Measurements from ENCODE around the gene FAAP20. TPM values are rescaled to one million over a fixed set of nuclear protein-coding genes. Genes with fewer than 3 reads are reported as not detected.
"Not testable (repeated sequence)": the region's sequence is repeated elsewhere in the genome, so short reads cannot be mapped to it uniquely, and the experiment has no call there.

FAAP20 gene
- total RNA-seq, 1 donor from 2014 or later, result 114 TPM

- Histone ChIP-seq H3K4me2 (ENCODE audit: low read length) (no peak overlapping the region), H3K4me1 (ENCODE audit: insufficient read depth, low read length) (no peaks in the 10 kb centered on the region), H3K4me3 (ENCODE audit: insufficient read depth, low read depth, low read length) (no peak overlapping the region), H3K79me2 (ENCODE audit: insufficient read depth, low read length) (no peaks in the 10 kb centered on the region), H3K27ac (ENCODE audit: low read depth, low read length) (no peak overlapping the region), H3K36me3 (ENCODE audit: insufficient read depth, low read length) (no peaks in the 10 kb centered on the region), H2AFZ (ENCODE audit: low read depth, low read length) (no peak overlapping the region), H3K9me3 (ENCODE audit: insufficient read depth, low read depth, low read length) (no peaks in the 10 kb centered on the region), H3K9ac (ENCODE audit: low read length) (no peak overlapping the region), H3K27me3 (ENCODE audit: insufficient read depth, low read length) (no peaks in the 10 kb centered on the region), H4K20me1 (ENCODE audit: insufficient read depth, low read length) (peaks cover 6% of the 10 kb centered on the region)
- FAIRE-seq, result no peak
- Mint-ChIP-seq H3K4me1 (ENCODE audit: low read depth, unreplicated experiment) (no peaks in the 10 kb centered on the region), H3K36me3 (ENCODE audit: low read depth, unreplicated experiment) (peaks cover 6% of the 10 kb centered on the region), H3K27ac (ENCODE audit: unreplicated experiment) (no peak overlapping the region), H3K4me3 (ENCODE audit: unreplicated experiment) (no peak overlapping the region), H3K27me3 (ENCODE audit: low read depth, unreplicated experiment) (no peaks in the 10 kb centered on the region), H3K9me3 (ENCODE audit: unreplicated experiment) (peaks cover 2% of the 10 kb centered on the region)
- no peak for DNase-seq (ENCODE audit: low read depth)
- TF ChIP-seq EZH2 (IDR thresholded peaks at IDR 0.05; ENCODE audit: insufficient read depth, low read length) (no peak), CTCF (IDR thresholded peaks at IDR 0.05; ENCODE audit: insufficient read depth, low read depth, low read length) (no peak)
Observed at GRCh38 chr1:2151252-2151651, 43.3 kb downstream of the FAAP20 start.

GRCh38 chr1:2150801-2151200 lies 43.8 kb downstream of the FAAP20 start:
- H4K20me1 ChIP-seq (ENCODE audit: insufficient read depth, low read length), result peaks cover 6% of the 10 kb centered on the region
- Mint-ChIP-seq H3K27ac (ENCODE audit: unreplicated experiment) (no peak overlapping the region), H3K36me3 (ENCODE audit: low read depth, unreplicated experiment) (peaks cover 8% of the 10 kb centered on the region), H3K9me3 (ENCODE audit: unreplicated experiment) (peaks cover 2% of the 10 kb centered on the region), H3K27me3 (ENCODE audit: low read depth, unreplicated experiment) (no peaks in the 10 kb centered on the region), H3K4me3 (ENCODE audit: unreplicated experiment) (no peak overlapping the region), H3K4me1 (ENCODE audit: low read depth, unreplicated experiment) (no peaks in the 10 kb centered on the region)
- H3K36me3 ChIP-seq (ENCODE audit: insufficient read depth, low read length), result no peaks in the 10 kb centered on the region
- no peaks in the 10 kb centered on the region for H3K9me3 ChIP-seq (ENCODE audit: insufficient read depth, low read depth, low read length)
- no peak overlapping the region for H3K9ac ChIP-seq (ENCODE audit: low read length)
- no peak overlapping the region for H3K4me2 ChIP-seq (ENCODE audit: low read length)
- H3K4me3 ChIP-seq (ENCODE audit: insufficient read depth, low read depth, low read length), result no peak overlapping the region
- H3K4me1 ChIP-seq (ENCODE audit: insufficient read depth, low read length), result no peaks in the 10 kb centered on the region
- DNase-seq (ENCODE audit: low read depth) (no peak), FAIRE-seq (no peak)
- no peaks in the 10 kb centered on the region for H3K27me3 ChIP-seq (ENCODE audit: insufficient read depth, low read length)
- H3K79me2 ChIP-seq (ENCODE audit: insufficient read depth, low read length), result no peaks in the 10 kb centered on the region
- no peak overlapping the region for H2AFZ ChIP-seq (ENCODE audit: low read depth, low read length)
- TF ChIP-seq CTCF (IDR thresholded peaks at IDR 0.05; ENCODE audit: insufficient read depth, low read depth, low read length), result no peak
- no peak for TF ChIP-seq EZH2 (IDR thresholded peaks at IDR 0.05; ENCODE audit: insufficient read depth, low read length)
- no peak overlapping the region for H3K27ac ChIP-seq (ENCODE audit: low read depth, low read length)

GRCh38 chr1:2148691-2149090 lies 45.9 kb downstream of the FAAP20 start:
- no peak overlapping the region for H3K4me2 ChIP-seq (ENCODE audit: low read length)
- FAIRE-seq (no peak), DNase-seq (ENCODE audit: low read depth) (no peak)
- H2AFZ ChIP-seq (ENCODE audit: low read depth, low read length), result no peak overlapping the region
- H3K9me3 ChIP-seq (ENCODE audit: insufficient read depth, low read depth, low read length), result no peaks in the 10 kb centered on the region
- no peaks in the 10 kb centered on the region for H3K4me1 ChIP-seq (ENCODE audit: insufficient read depth, low read length)
- TF ChIP-seq EZH2 (IDR thresholded peaks at IDR 0.05; ENCODE audit: insufficient read depth, low read length) (no peak), CTCF (IDR thresholded peaks at IDR 0.05; ENCODE audit: insufficient read depth, low read depth, low read length) (no peak)
- no peaks in the 10 kb centered on the region for H4K20me1 ChIP-seq (ENCODE audit: insufficient read depth, low read length)
- no peak overlapping the region for H3K4me3 Mint-ChIP-seq (ENCODE audit: unreplicated experiment)
- H3K27ac Mint-ChIP-seq (ENCODE audit: unreplicated experiment), result no peak overlapping the region
- H3K27ac ChIP-seq (ENCODE audit: low read depth, low read length), result no peak overlapping the region
- no peaks in the 10 kb centered on the region for H3K27me3 ChIP-seq (ENCODE audit: insufficient read depth, low read length)
- H3K27me3 Mint-ChIP-seq (ENCODE audit: low read depth, unreplicated experiment), result no peaks in the 10 kb centered on the region
- no peak overlapping the region for H3K9ac ChIP-seq (ENCODE audit: low read length)
- no peaks in the 10 kb centered on the region for H3K4me1 Mint-ChIP-seq (ENCODE audit: low read depth, unreplicated experiment)
- H3K36me3 ChIP-seq (ENCODE audit: insufficient read depth, low read length), result no peaks in the 10 kb centered on the region
- H3K79me2 ChIP-seq (ENCODE audit: insufficient read depth, low read length), result no peaks in the 10 kb centered on the region
- peaks cover 8% of the 10 kb centered on the region for H3K36me3 Mint-ChIP-seq (ENCODE audit: low read depth, unreplicated experiment)
- no peak overlapping the region for H3K4me3 ChIP-seq (ENCODE audit: insufficient read depth, low read depth, low read length)
- no peaks in the 10 kb centered on the region for H3K9me3 Mint-ChIP-seq (ENCODE audit: unreplicated experiment)

- H2AFZ ChIP-seq (ENCODE audit: low read depth, low read length); H3K9ac ChIP-seq (ENCODE audit: low read length); H4K20me1 ChIP-seq (ENCODE audit: insufficient read depth, low read length); H3K36me3 ChIP-seq (ENCODE audit: insufficient read depth, low read length); H3K4me1 Mint-ChIP-seq (ENCODE audit: low read depth, unreplicated experiment); H3K4me3 Mint-ChIP-seq (ENCODE audit: unreplicated experiment); H3K27me3 ChIP-seq (ENCODE audit: insufficient read depth, low read length); H3K4me1 ChIP-seq (ENCODE audit: insufficient read depth, low read length); H3K9me3 Mint-ChIP-seq (ENCODE audit: unreplicated experiment); H3K4me2 ChIP-seq (ENCODE audit: low read length); H3K9me3 ChIP-seq (ENCODE audit: insufficient read depth, low read depth, low read length); H3K27me3 Mint-ChIP-seq (ENCODE audit: low read depth, unreplicated experiment); H3K27ac Mint-ChIP-seq (ENCODE audit: unreplicated experiment); H3K79me2 ChIP-seq (ENCODE audit: insufficient read depth, low read length); DNase-seq (ENCODE audit: low read depth); H3K4me3 ChIP-seq (ENCODE audit: insufficient read depth, low read depth, low read length); H3K27ac ChIP-seq (ENCODE audit: low read depth, low read length); FAIRE-seq: not testable (repeated sequence)
- H3K36me3 Mint-ChIP-seq (ENCODE audit: low read depth, unreplicated experiment), result peaks cover 11% of the 10 kb centered on the region
Observed at GRCh38 chr1:2147869-2148268, 46.7 kb downstream of the FAAP20 start.
